IMR-90 (cell line): Measurements from ENCODE around the gene SOS1. TPM values are rescaled to one million over a fixed set of nuclear protein-coding genes. Genes with fewer than 3 reads are reported as not detected.

Experiments used
- ATAC-seq: fragments of 200-7000 bp; cut with Tn5 transposase; 2 replicates; pipeline ENCODE4 v1.9.1; 2020; ENCODE audit warnings: low read depth, mild to moderate bottlenecking, moderate library complexity
- BruUV-seq: library from RNA; stranded (reverse); fragments of 400-500 nt; replicated peaks from 2 replicates; lab custom pipeline; 2021; lab: Mats Ljungman, UMichigan
- CTCF ChIA-PET: fragments of 300-600 bp; formaldehyde crosslinking; extraction: SDS; loops from one replicate; lab custom pipeline; 2021; ENCODE audit warnings: antibody characterized with exemption; lab: Yijun Ruan, JAX
- POLR2A ChIA-PET: fragments of 300-600 bp; sonication (Branson Sonifier 250); formaldehyde crosslinking; loops from one replicate; lab custom pipeline; 2022; ENCODE audit warnings: antibody characterized with exemption; ENCODE audit not compliant: unreplicated experiment; lab: Charles Lee
- DNase-seq: peaks from one replicate; pipeline ENCODE4 v3.0.0; 2013
- H2AFZ ChIP-seq: replicated peaks from 2 replicates; pipeline ENCODE3; 2013; ENCODE audit warnings: low read length, mild to moderate bottlenecking; ENCODE audit not compliant: poor library complexity
- H2AK5ac ChIP-seq: 2 replicates; pipeline ENCODE4 v1.6.1; 2013; ENCODE audit warnings: low read depth, low read length, inconsistent platforms
- H2AK9ac ChIP-seq: replicated peaks from 2 replicates; pipeline ENCODE3; 2013; ENCODE audit warnings: mild to moderate bottlenecking, low read depth, low read length, moderate library complexity; ENCODE audit not compliant: poor library complexity
- H2BK120ac ChIP-seq: 2 replicates; pipeline ENCODE4 v1.6.1; 2013; ENCODE audit warnings: low read depth, low read length, inconsistent platforms
- H2BK15ac ChIP-seq: 3 replicates; pipeline ENCODE4 v1.6.1; 2013; ENCODE audit warnings: low read depth, low read length, inconsistent platforms
- H2BK20ac ChIP-seq: 2 replicates; pipeline ENCODE4 v1.6.1; 2013; ENCODE audit warnings: low read depth, mild to moderate bottlenecking, inconsistent platforms, low read length, moderate library complexity
- H2BK5ac ChIP-seq: 2 replicates; pipeline ENCODE4 v1.6.1; 2013; ENCODE audit warnings: mild to moderate bottlenecking, low read depth, low read length, inconsistent platforms; ENCODE audit not compliant: poor library complexity, severe bottlenecking
- H3K14ac ChIP-seq: replicated peaks from 2 replicates; pipeline ENCODE4 v1.6.1; 2013; ENCODE audit warnings: low read depth, low read length, inconsistent platforms
- H3K18ac ChIP-seq: 2 replicates; pipeline ENCODE4 v1.6.1; 2013; ENCODE audit warnings: low read depth, low read length, control low read depth
- H3K23ac ChIP-seq: 2 replicates; pipeline ENCODE4 v1.6.1; 2013; ENCODE audit warnings: low read depth, low read length, inconsistent platforms
- H3K27ac ChIP-seq: 2 replicates; pipeline ENCODE4 v1.5.1; 2013; ENCODE audit warnings: mild to moderate bottlenecking, control low read depth, low read length; ENCODE audit not compliant: insufficient read depth
- H3K27me3 ChIP-seq: 2 replicates; pipeline ENCODE4 v1.6.1; 2013; ENCODE audit warnings: low read length; ENCODE audit not compliant: control insufficient read depth, insufficient read depth
- H3K36me3 ChIP-seq: 2 replicates; pipeline ENCODE4 v1.6.1; 2013; ENCODE audit warnings: low read length, mixed read lengths; ENCODE audit not compliant: control insufficient read depth, insufficient read depth
- H3K4ac ChIP-seq: 2 replicates; pipeline ENCODE4 v1.6.1; 2013; ENCODE audit warnings: low read depth, low read length, inconsistent platforms
- H3K4me1 ChIP-seq: 2 replicates; pipeline ENCODE4 v1.6.1; 2013; ENCODE audit warnings: low read length, mixed read lengths; ENCODE audit not compliant: control insufficient read depth, insufficient read depth
- H3K4me2 ChIP-seq: 2 replicates; pipeline ENCODE4 v1.6.1; 2013; ENCODE audit warnings: low read depth, mild to moderate bottlenecking, control low read depth, low read length, moderate library complexity
- H3K4me3 ChIP-seq: 2 replicates; pipeline ENCODE4 v1.5.1; 2013; ENCODE audit warnings: low read depth, mild to moderate bottlenecking, control low read depth, low read length, moderate library complexity; ENCODE audit not compliant: insufficient read depth
- H3K56ac ChIP-seq: 2 replicates; pipeline ENCODE4 v1.6.1; 2013; ENCODE audit warnings: low read length, inconsistent platforms; ENCODE audit not compliant: insufficient read depth; ENCODE audit errors: extremely low read depth
- H3K79me1 ChIP-seq, 2 experiments: 2 replicates each; pipeline ENCODE4 v1.6.1; 2013; ENCODE audit warnings: low read length in 2 of 2, inconsistent platforms in 1 of 2, low read depth in 1 of 2
- H3K9ac ChIP-seq: 2 replicates; pipeline ENCODE4 v1.6.1; 2013; ENCODE audit warnings: low read depth, low read length, control low read depth
- H3K9me1 ChIP-seq: 2 replicates; pipeline ENCODE4 v1.6.1; 2013; ENCODE audit warnings: low read length, inconsistent platforms; ENCODE audit not compliant: insufficient read depth
- H3K9me3 ChIP-seq: 2 replicates; pipeline ENCODE4 v1.6.1; 2013; ENCODE audit warnings: low read length; ENCODE audit not compliant: control insufficient read depth, insufficient read depth
- H4K20me1 ChIP-seq: 2 replicates; pipeline ENCODE4 v1.6.1; 2013; ENCODE audit warnings: low read length, inconsistent platforms; ENCODE audit not compliant: insufficient read depth
- H4K5ac ChIP-seq: 2 replicates; pipeline ENCODE4 v1.6.1; 2013; ENCODE audit warnings: mild to moderate bottlenecking, low read depth, low read length, control low read depth
- H4K8ac ChIP-seq, 2 experiments: 2 replicates each; pipeline ENCODE4 v1.6.1; 2013; ENCODE audit warnings: low read depth in 2 of 2, low read length in 2 of 2, control low read depth in 1 of 2, inconsistent platforms in 1 of 2
- H4K91ac ChIP-seq: 2 replicates; pipeline ENCODE4 v1.6.1; 2013; ENCODE audit warnings: low read depth, low read length, inconsistent platforms; ENCODE audit not compliant: insufficient read depth
- BHLHE40 ChIP-seq: fragments of 150-350 bp; IDR thresholded peaks from 2 replicates; pipeline ENCODE4 v1.6.1; 2016; ENCODE audit warnings: mild to moderate bottlenecking, low read depth, low read length
- CHD1 ChIP-seq: IDR thresholded peaks from 2 replicates; pipeline ENCODE4 v1.6.1; 2012; ENCODE audit warnings: low read depth, low read length, improper control_type of control experiment
- CTCF ChIP-seq: conservative IDR thresholded peaks from 2 replicates; pipeline ENCODE4 v1.5.1; 2012; ENCODE audit warnings: mild to moderate bottlenecking, low read depth, low read length, improper control_type of control experiment
- ELK1 ChIP-seq: fragments of 150-350 bp; IDR thresholded peaks from 2 replicates; pipeline ENCODE4 v1.6.1; 2016; ENCODE audit warnings: low read depth, mild to moderate bottlenecking, low read length, moderate library complexity, borderline replicate concordance
- FOS ChIP-seq: fragments of 150-350 bp; IDR thresholded peaks from 2 replicates; pipeline ENCODE4 v1.6.1; 2016; ENCODE audit warnings: low read depth, low read length
- MXI1 ChIP-seq: IDR thresholded peaks from 2 replicates; pipeline ENCODE4 v1.6.1; 2012; ENCODE audit warnings: low read depth, mild to moderate bottlenecking, low read length, moderate library complexity, borderline replicate concordance
- POLR2A ChIP-seq: IDR thresholded peaks from 2 replicates; pipeline ENCODE4 v1.6.1; 2012; ENCODE audit warnings: mild to moderate bottlenecking, low read depth, low read length
- RAD21 ChIP-seq: IDR thresholded peaks from 2 replicates; pipeline ENCODE4 v1.6.1; 2012; ENCODE audit warnings: low read length, improper control_type of control experiment
- WGBS, 2 experiments: methylation state at CpG; one replicate each; pipeline versions ENCODE4 v1.1.5 to v1.1.7; 2013; ENCODE audit warnings: missing lambda C conversion rate in 2 of 2; ENCODE audit not compliant: insufficient read length in 1 of 2; ENCODE audit errors: extremely low coverage in 2 of 2; 5-methylcytosine and 5-hydroxymethylcytosine counted together
- dilution Hi-C: fragments of 300-500 bp; cut with HindIII; formaldehyde crosslinking; loops from one replicate; pipeline ENCODE4 v1.14.3; 2018; ENCODE audit warnings: low sequenced_read_pairs; ENCODE audit not compliant: unreplicated experiment
- in situ Hi-C: fragments of 300-500 bp; cut with MboI; formaldehyde crosslinking; loops from 3 replicates; pipeline ENCODE4 v1.14.3; 2019; ENCODE audit warnings: low sequenced_read_pairs, inconsistent platforms, mixed read lengths
- intact Hi-C: fragments of 100-400 bp; cut with micrococcal nuclease; formaldehyde crosslinking; loops from 2 replicates; pipeline ENCODE4 v1.10.0; 2022
- polyA plus RNA-seq, 3 experiments: library from polyadenylated mRNA; depleted of rRNA; stranded (reverse); fragments of >200 nt; gene quantifications; 2 replicates each; pipeline ENCODE4 v1.2.3, GENCODE V29; 2012; ENCODE audit warnings: low replicate concordance in 1 of 3
- total RNA-seq: library from RNA; depleted of rRNA; stranded (reverse); fragments of >200 nt; gene quantifications from 2 replicates; pipeline ENCODE4 v1.2.3, GENCODE V29; 2012

Gene SOS1
- total and polyA plus RNA-seq, 2 of the 4 experiments (the other 2 are of a cell fraction), result 8.2 to 11.2 TPM

GRCh38 chr2:39118786-39119499 is 1.9 kb downstream of the SOS1 start:
- Histone ChIP-seq H4K5ac (no peak overlapping the region), H2BK120ac (no peak overlapping the region), H2AK5ac (no peak overlapping the region), H3K4me2 (peak overlapping the region; percentile 71), H3K36me3 (no peaks in the 10 kb centered on the region; the same call in 1 of the 2 replicates), H2BK5ac (peak overlapping the region; percentile 87), H3K14ac (peak overlapping the region; percentile 53), H3K9ac (peak overlapping the region; percentile 83), H3K23ac (peak overlapping the region; percentile 84), H3K18ac (no peak overlapping the region), H4K8ac (no peak overlapping the region), H2AK9ac (no peak overlapping the region), H3K9me3 (no peaks in the 10 kb centered on the region), H3K27ac (0 out of 2 replicates have a peak overlapping the region, but pooled peaks have one; percentile 1), H4K91ac (no peak overlapping the region), H2BK20ac (no peak overlapping the region), H3K9me1 (peaks cover 11% of the 10 kb centered on the region), H3K4me3 (peak overlapping the region; percentile 60), H3K4me1 (peaks cover 5% of the 10 kb centered on the region; the same call in 1 of the 2 replicates), H3K4ac (peak overlapping the region; percentile 12; the same call in 1 of the 2 replicates), H3K79me1 (peaks cover 12 to 60% of the 10 kb centered on the region in 2 experiments; a peak in 3 of 4 replicates), H3K56ac (peak overlapping the region; percentile 52), H2BK15ac (no peak overlapping the region), H2AFZ (no peak overlapping the region), H3K27me3 (no peaks in the 10 kb centered on the region), H4K20me1 (peaks cover 34% of the 10 kb centered on the region)
- BruUV-seq, result TSS peak; percentile 36
- ATAC-seq, result no peak
- intact Hi-C loops (loop anchor here (1.0 to 2.0 kb wide), 2 partner anchors 60 to 109 kb away; no protein-coding TSS in a partner anchor), in situ Hi-C loops (no loop called here), dilution Hi-C loops (no loop called here)
- no peak for DNase-seq
- TF ChIP-seq ELK1 (no peak), POLR2A (no peak), FOS (no peak), MXI1 (no peak), CHD1 (no peak), BHLHE40 (no peak), RAD21 (no peak), CTCF (no peak)
- ChIA-PET POLR2A (no interaction called here), CTCF (interaction anchor here (0.7 to 1.5 kb wide), 2 partner anchors 22 to 109 kb away, joined by 3 to 7 read pairs; no protein-coding TSS in a partner anchor)
- 40% methylated on average over 1 of the region's 6 CpGs; no CpG with 5 or more reads in 1 of the 2 experiments for WGBS, 2 experiments
